Ascending aorta (tissue), 2 donors: Measurements from ENCODE around the gene FAF1. TPM values are rescaled to one million over a fixed set of nuclear protein-coding genes. Genes with fewer than 3 reads are reported as not detected.

ENCODE experiments used
- DNase-seq, 2 donors: peaks; one replicate each; pipeline ENCODE4 v3.0.0-alpha.2; 2019; ENCODE audit warnings: low spot score in 2 of 2
- H3K27ac ChIP-seq, 2 donors: fragments of 200-600 bp; sonication (generic); one replicate each; pipeline ENCODE4 v1.5.1; 2016 to 2017; ENCODE audit warnings: mild to moderate bottlenecking in 1 of 2
- H3K27me3 ChIP-seq: fragments of 200-600 bp; sonication (generic); one replicate; pipeline ENCODE4 v1.5.1; 2017
- H3K36me3 ChIP-seq, 2 donors: fragments of 200-600 bp; sonication (generic); one replicate each; pipeline ENCODE4 v1.5.1; 2016
- H3K4me1 ChIP-seq, 2 donors: fragments of 200-600 bp; sonication (generic); one replicate each; pipeline ENCODE4 v1.5.1; 2016 to 2017; ENCODE audit warnings: mild to moderate bottlenecking in 1 of 2
- H3K4me3 ChIP-seq, 2 donors: fragments of 200-600 bp; sonication (generic); one replicate each; pipeline ENCODE4 v1.5.1; 2016 to 2017; ENCODE audit warnings: mild to moderate bottlenecking in 1 of 2
- H3K9me3 ChIP-seq, 2 donors: fragments of 200-600 bp; sonication (generic); one replicate each; pipeline ENCODE4 v1.5.1; 2016
- intact Hi-C: fragments of 100-400 bp; cut with DNase I; formaldehyde crosslinking; loops from one replicate; pipeline ENCODE4 v1.15.1; 2023
- total RNA-seq: library from RNA; depleted of rRNA; stranded (reverse); fragments of >200 nt; gene quantifications from one replicate; pipeline ENCODE4 v1.1.0, GENCODE V29; 2016
- TF ChIP-seq, protein P1 (sequence below), 3 experiments: fragments of 200-600 bp in 2 of 3; fragments of 450-650 bp in 1 of 3; sonication (generic) in 2 of 3; IDR thresholded peaks; one replicate each; pipeline ENCODE4 v1.5.1; 2016 to 2019; ENCODE audit warnings: antibody characterized with exemption in 3 of 3, mild to moderate bottlenecking in 1 of 3, moderate library complexity in 1 of 3

FAF1 gene
- total RNA-seq, 1 donor from 2014 or later: 16.4 TPM

DNA sequence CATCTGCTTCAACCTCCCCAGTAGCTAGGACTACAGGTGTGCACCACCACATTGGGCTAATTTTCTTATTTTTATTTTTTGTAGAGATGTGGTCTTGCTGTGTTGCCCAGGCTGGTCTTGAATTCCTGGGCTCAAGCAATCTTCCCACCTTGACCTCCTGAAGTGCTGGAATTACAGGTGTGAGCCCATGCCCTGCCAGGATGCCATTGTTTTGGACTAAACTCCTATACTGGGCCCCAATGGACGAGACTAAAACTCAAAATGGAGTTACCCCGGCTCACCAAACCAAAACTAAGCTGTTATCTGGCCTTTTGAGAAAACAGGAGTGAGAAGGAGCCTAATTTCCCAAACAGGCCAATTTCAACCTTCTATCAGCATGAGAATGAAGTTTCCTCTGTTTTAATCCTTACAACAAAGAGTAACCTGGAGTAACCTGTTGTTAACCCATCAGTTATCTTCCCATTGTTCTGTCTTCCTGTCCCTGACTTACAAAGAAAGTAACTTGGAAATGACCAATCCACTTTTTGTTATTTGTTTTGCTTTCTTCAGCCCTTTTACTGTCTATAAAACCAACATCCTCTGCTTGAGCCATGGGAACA is 566.4 kb downstream of the FAF1 start:
- DNase-seq: no peak
- no peak overlapping the region for H3K4me3 ChIP-seq
- H3K27me3 ChIP-seq: no peaks in the 10 kb centered on the region
- H3K36me3 ChIP-seq: no peaks in the 10 kb centered on the region
- intact Hi-C loops: no loop called here
- H3K4me1 ChIP-seq: no peaks in the 10 kb centered on the region
- peaks cover 0 to 4% of the 10 kb centered on the region in 2 donors for H3K9me3 ChIP-seq
- H3K27ac ChIP-seq: no peak overlapping the region
- TF ChIP-seq, protein P1, sequence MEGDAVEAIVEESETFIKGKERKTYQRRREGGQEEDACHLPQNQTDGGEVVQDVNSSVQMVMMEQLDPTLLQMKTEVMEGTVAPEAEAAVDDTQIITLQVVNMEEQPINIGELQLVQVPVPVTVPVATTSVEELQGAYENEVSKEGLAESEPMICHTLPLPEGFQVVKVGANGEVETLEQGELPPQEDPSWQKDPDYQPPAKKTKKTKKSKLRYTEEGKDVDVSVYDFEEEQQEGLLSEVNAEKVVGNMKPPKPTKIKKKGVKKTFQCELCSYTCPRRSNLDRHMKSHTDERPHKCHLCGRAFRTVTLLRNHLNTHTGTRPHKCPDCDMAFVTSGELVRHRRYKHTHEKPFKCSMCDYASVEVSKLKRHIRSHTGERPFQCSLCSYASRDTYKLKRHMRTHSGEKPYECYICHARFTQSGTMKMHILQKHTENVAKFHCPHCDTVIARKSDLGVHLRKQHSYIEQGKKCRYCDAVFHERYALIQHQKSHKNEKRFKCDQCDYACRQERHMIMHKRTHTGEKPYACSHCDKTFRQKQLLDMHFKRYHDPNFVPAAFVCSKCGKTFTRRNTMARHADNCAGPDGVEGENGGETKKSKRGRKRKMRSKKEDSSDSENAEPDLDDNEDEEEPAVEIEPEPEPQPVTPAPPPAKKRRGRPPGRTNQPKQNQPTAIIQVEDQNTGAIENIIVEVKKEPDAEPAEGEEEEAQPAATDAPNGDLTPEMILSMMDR (IDR thresholded peaks at IDR 0.05): no peak

Other genes starting within 250 kb of the FAF1 start
- gene CDKN2C, start 10.0 kb upstream of the FAF1 start, total RNA-seq: 2.4 TPM
- gene C1orf185, start 142.0 kb upstream of the FAF1 start, total RNA-seq: not detected